Thyroid gland (tissue), 4 donors: ENCODE results near the gene NAV3.

Experiments
- POLR2A ChIP-seq, 2 donors: fragments of 450-650 bp; IDR thresholded peaks; one replicate each; pipeline ENCODE4 v1.6.1; 2017; ENCODE audit warnings: antibody characterized with exemption in 2 of 2, mild to moderate bottlenecking in 2 of 2, moderate library complexity in 1 of 2
- TF ChIP-seq, protein P1 (sequence below), 6 experiments: fragments of 200-600 bp in 3 of 6; fragments of 450-650 bp in 3 of 6; sonication (generic) in 3 of 6; IDR thresholded peaks; one replicate each; pipeline ENCODE4 v1.5.1; 2016 to 2019; ENCODE audit warnings: antibody characterized with exemption in 6 of 6, mild to moderate bottlenecking in 2 of 6, inconsistent platforms in 1 of 6, moderate library complexity in 1 of 6

GRCh38 chr12:77893918-77894317 lies 63.2 kb downstream of the NAV3 start:
- TF ChIP-seq, protein P1, sequence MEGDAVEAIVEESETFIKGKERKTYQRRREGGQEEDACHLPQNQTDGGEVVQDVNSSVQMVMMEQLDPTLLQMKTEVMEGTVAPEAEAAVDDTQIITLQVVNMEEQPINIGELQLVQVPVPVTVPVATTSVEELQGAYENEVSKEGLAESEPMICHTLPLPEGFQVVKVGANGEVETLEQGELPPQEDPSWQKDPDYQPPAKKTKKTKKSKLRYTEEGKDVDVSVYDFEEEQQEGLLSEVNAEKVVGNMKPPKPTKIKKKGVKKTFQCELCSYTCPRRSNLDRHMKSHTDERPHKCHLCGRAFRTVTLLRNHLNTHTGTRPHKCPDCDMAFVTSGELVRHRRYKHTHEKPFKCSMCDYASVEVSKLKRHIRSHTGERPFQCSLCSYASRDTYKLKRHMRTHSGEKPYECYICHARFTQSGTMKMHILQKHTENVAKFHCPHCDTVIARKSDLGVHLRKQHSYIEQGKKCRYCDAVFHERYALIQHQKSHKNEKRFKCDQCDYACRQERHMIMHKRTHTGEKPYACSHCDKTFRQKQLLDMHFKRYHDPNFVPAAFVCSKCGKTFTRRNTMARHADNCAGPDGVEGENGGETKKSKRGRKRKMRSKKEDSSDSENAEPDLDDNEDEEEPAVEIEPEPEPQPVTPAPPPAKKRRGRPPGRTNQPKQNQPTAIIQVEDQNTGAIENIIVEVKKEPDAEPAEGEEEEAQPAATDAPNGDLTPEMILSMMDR (IDR thresholded peaks at IDR 0.05) = no peak
- no peak for TF ChIP-seq POLR2A (IDR thresholded peaks at IDR 0.05)
